GM23248 (cell line): ENCODE data around the gene JPH2. TPM values are rescaled to one million over a fixed set of nuclear protein-coding genes. Genes with fewer than 3 reads are reported as not detected.

ENCODE experiments used
- DNase-seq: peaks from one replicate; pipeline ENCODE4 v3.0.0-alpha.2; 2015
- H2AFZ ChIP-seq: fragments of 200-600 bp; sonication (generic); 2 replicates; pipeline ENCODE4 v1.6.1; 2016; ENCODE audit warnings: antibody characterized with exemption
- H3F3A ChIP-seq: fragments of 200-600 bp; sonication (generic); 2 replicates; pipeline ENCODE4 v1.6.1; 2016; ENCODE audit warnings: mild to moderate bottlenecking, antibody characterized with exemption, mixed run types; ENCODE audit not compliant: insufficient read depth
- H3K27ac ChIP-seq: fragments of 200-600 bp; sonication (generic); 2 replicates; pipeline ENCODE4 v1.5.1; 2016; ENCODE audit warnings: mild to moderate bottlenecking
- H3K27me3 ChIP-seq: fragments of 200-600 bp; sonication (generic); replicated peaks from 2 replicates; pipeline ENCODE4 v1.6.1; 2016; ENCODE audit warnings: mild to moderate bottlenecking; ENCODE audit not compliant: insufficient read depth
- H3K36me3 ChIP-seq: fragments of 200-600 bp; sonication (generic); 2 replicates; pipeline ENCODE4 v1.6.1; 2016; ENCODE audit warnings: low read depth, mild to moderate bottlenecking
- H3K4me1 ChIP-seq: fragments of 200-600 bp; sonication (generic); 2 replicates; pipeline ENCODE4 v1.6.1; 2016; ENCODE audit warnings: mild to moderate bottlenecking; ENCODE audit not compliant: insufficient read depth
- H3K4me2 ChIP-seq: fragments of 200-600 bp; sonication (generic); one replicate; pipeline ENCODE4 v1.6.1; 2016; ENCODE audit warnings: mild to moderate bottlenecking; ENCODE audit not compliant: unreplicated experiment
- H3K4me3 ChIP-seq: fragments of 200-600 bp; sonication (generic); 2 replicates; pipeline ENCODE4 v1.5.1; 2016; ENCODE audit warnings: mild to moderate bottlenecking
- H3K79me2 ChIP-seq: fragments of 200-600 bp; sonication (generic); 2 replicates; pipeline ENCODE4 v1.6.1; 2016; ENCODE audit warnings: mild to moderate bottlenecking; ENCODE audit not compliant: insufficient read depth
- H3K9ac ChIP-seq: fragments of 200-600 bp; sonication (generic); 2 replicates; pipeline ENCODE4 v1.6.1; 2016; ENCODE audit warnings: mild to moderate bottlenecking
- H3K9me2 ChIP-seq: fragments of 200-600 bp; sonication (generic); 2 replicates; pipeline ENCODE4 v1.6.1; 2016; ENCODE audit warnings: mixed run types, mild to moderate bottlenecking, moderate library complexity; ENCODE audit not compliant: insufficient read depth
- H3K9me3 ChIP-seq: fragments of 200-600 bp; sonication (generic); one replicate; pipeline ENCODE4 v1.6.1; 2017; ENCODE audit warnings: low read depth
- H4K20me1 ChIP-seq: fragments of 200-600 bp; sonication (generic); 2 replicates; pipeline ENCODE4 v1.6.0; 2016; ENCODE audit not compliant: insufficient read depth
- EZH2 ChIP-seq: fragments of 200-600 bp; sonication (generic); IDR thresholded peaks from 2 replicates; pipeline ENCODE4 v1.6.1; 2018; ENCODE audit warnings: antibody characterized with exemption, mild to moderate bottlenecking; ENCODE audit not compliant: insufficient read depth, poor library complexity, severe bottlenecking
- EZH2phosphoT487 ChIP-seq: fragments of 200-600 bp; sonication (generic); IDR thresholded peaks from 2 replicates; pipeline ENCODE4 v1.6.1; 2018; ENCODE audit warnings: antibody characterized with exemption, moderate library complexity, mild to moderate bottlenecking, low read depth; ENCODE audit not compliant: insufficient read depth
- WGBS, 2 experiments: methylation state at CpG; one replicate each; pipeline ENCODE4 v1.1.6; 2015 to 2017; ENCODE audit warnings: low lambda C conversion rate in 2 of 2, low coverage in 1 of 2; ENCODE audit errors: missing lambda C conversion rate in 2 of 2; 5-methylcytosine and 5-hydroxymethylcytosine counted together
- in situ Hi-C: fragments of 300-500 bp; cut with MboI; formaldehyde crosslinking; loops from 2 replicates; pipeline ENCODE4 v1.15.0; 2020
- polyA plus RNA-seq: library from polyadenylated mRNA; unstranded; fragments of >200 nt; fragmentation: Nextera tagmentation; extraction: Ambion mirVana; gene quantifications from 2 replicates; pipeline ENCODE4 v1.2.1, GENCODE V29; 2016
- total RNA-seq: library from RNA; depleted of rRNA; stranded (reverse); fragments of >200 nt; shearing (Covaris generic); gene quantifications from 2 replicates; pipeline ENCODE4 v1.2.3, GENCODE V29; 2014

Gene JPH2
- total and polyA plus RNA-seq, 2 experiments from 2014 or later, result 1.8 to 9.7 TPM

- in situ Hi-C loops, result loop anchor here (10.0 kb wide), 2 partner anchors 203 to 353 kb away; partner anchors contain the start of gene FITM2
- Histone ChIP-seq H3K79me2 (no peaks in the 10 kb centered on the region), H3K9me2 (no peaks in the 10 kb centered on the region), H3K4me3 (no peak overlapping the region), H3K36me3 (no peaks in the 10 kb centered on the region), H3K4me1 (no peaks in the 10 kb centered on the region), H3K27me3 (no peaks in the 10 kb centered on the region), H3K9me3 (no peaks in the 10 kb centered on the region), H3K9ac (no peak overlapping the region), H4K20me1 (no peaks in the 10 kb centered on the region), H3F3A (no peaks in the 10 kb centered on the region), H3K27ac (no peak overlapping the region), H2AFZ (no peak overlapping the region), H3K4me2 (no peak overlapping the region)
- WGBS, 2 experiments, result 31 to 48% methylated on average over 6 of the region's 6 CpGs
- no peak for TF ChIP-seq EZH2phosphoT487
- no peak for TF ChIP-seq EZH2
- peak; percentile 15 for DNase-seq
Measured at GRCh38 chr20:44111712-44112335, 75.2 kb downstream of the JPH2 start.

DNA sequence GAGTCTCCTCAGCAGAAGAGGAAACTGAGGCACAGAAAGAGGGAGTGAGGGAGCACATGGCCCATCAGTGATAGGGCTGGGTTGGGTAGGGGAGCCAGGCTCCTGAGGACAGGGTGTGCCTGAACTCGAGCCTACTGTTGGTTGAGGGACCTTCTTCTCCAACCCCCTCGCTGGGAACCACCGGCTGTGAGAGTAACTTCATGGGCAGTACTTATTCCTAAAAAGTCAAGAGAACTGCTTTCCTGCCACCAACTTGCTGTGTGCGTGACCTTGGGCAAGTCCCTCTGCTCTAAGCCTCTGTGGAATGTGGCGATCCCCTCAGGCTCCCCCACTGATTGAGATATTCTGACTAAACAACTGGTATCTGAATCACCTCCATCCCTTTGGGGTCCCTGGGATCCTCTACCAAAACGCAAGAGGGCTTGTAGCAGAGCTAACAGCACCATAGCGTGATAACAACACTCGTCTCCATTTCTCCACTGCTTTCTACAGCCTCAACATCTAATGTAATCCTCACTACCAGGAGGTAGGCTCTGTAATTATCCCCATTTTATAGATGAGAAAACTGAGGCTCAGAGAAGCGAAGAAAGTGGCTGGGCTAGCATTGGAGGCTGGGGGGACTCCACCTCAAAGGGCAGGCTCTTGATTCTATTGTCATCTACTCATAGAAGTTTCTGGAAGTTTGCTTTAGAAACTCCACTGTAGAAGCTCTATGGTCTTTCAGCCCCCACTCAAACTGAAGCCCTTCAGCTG, 76.0 kb downstream of the JPH2 start:
- 65% methylated on average over 9 of the region's 9 CpGs for WGBS, 2 experiments

DNA sequence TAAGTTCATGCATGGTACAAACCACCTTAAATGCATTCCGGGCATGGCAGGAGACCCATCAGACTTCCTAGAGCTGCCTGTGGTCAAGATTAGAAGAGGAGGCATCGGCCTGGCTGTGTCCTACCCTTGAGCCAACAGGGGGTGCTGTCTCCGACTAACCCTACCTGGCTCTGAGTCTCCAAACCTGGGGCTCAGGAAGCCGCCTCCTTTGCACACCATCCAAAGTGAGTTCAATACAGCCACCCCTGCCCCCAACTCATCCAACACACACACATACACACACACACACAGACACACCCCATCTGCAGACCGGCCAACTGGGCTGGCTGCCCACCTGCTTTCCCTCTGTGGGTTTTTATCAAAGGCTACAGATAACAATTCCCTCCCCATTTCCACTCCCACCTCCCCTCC, 77.0 kb downstream of the JPH2 start:
- no peak overlapping the region for H3K4me2 ChIP-seq
- in situ Hi-C loops, result loop anchor here (10.0 kb wide), 2 partner anchors 205 to 355 kb away; partner anchors contain the start of gene FITM2
- H3K36me3 ChIP-seq, result no peaks in the 10 kb centered on the region
- H3K9me3 ChIP-seq, result no peaks in the 10 kb centered on the region
- H2AFZ ChIP-seq, result no peak overlapping the region
- no peak overlapping the region for H3K4me3 ChIP-seq
- WGBS, 2 experiments, result 29 to 39% methylated on average over 5 of the region's 5 CpGs
- H3K9me2 ChIP-seq, result no peaks in the 10 kb centered on the region
- no peak overlapping the region for H3K9ac ChIP-seq
- H3K27me3 ChIP-seq, result no peaks in the 10 kb centered on the region
- DNase-seq, result no peak
- H4K20me1 ChIP-seq, result no peaks in the 10 kb centered on the region
- no peaks in the 10 kb centered on the region for H3K79me2 ChIP-seq
- TF ChIP-seq EZH2phosphoT487 (no peak), EZH2 (no peak)
- H3K4me1 ChIP-seq, result no peaks in the 10 kb centered on the region
- H3K27ac ChIP-seq, result no peak overlapping the region
- no peaks in the 10 kb centered on the region for H3F3A ChIP-seq

More for the DNA sequence above, 76.0 kb downstream of the JPH2 start:
- H2AFZ ChIP-seq, result no peak overlapping the region
- no peaks in the 10 kb centered on the region for H4K20me1 ChIP-seq
- H3F3A ChIP-seq, result no peaks in the 10 kb centered on the region
- H3K27me3 ChIP-seq, result no peaks in the 10 kb centered on the region
- in situ Hi-C loops, result loop anchor here (10.0 kb wide), 2 partner anchors 204 to 354 kb away; partner anchors contain the start of gene FITM2
- no peaks in the 10 kb centered on the region for H3K79me2 ChIP-seq
- no peak overlapping the region for H3K4me2 ChIP-seq
- no peak overlapping the region for H3K4me3 ChIP-seq
- no peaks in the 10 kb centered on the region for H3K4me1 ChIP-seq
- DNase-seq, result no peak
- no peak overlapping the region for H3K9ac ChIP-seq
- no peak overlapping the region for H3K27ac ChIP-seq
- H3K36me3 ChIP-seq, result no peaks in the 10 kb centered on the region
- no peak for TF ChIP-seq EZH2
- TF ChIP-seq EZH2phosphoT487, result no peak
- no peaks in the 10 kb centered on the region for H3K9me2 ChIP-seq
- no peaks in the 10 kb centered on the region for H3K9me3 ChIP-seq

- H3K9ac ChIP-seq, result no peak overlapping the region
- peaks cover 6% of the 10 kb centered on the region for H3K9me3 ChIP-seq
- DNase-seq, result no peak
- no peak overlapping the region for H2AFZ ChIP-seq
- no peaks in the 10 kb centered on the region for H3F3A ChIP-seq
- no peak overlapping the region for H3K4me3 ChIP-seq
- WGBS, 2 experiments, result 66% methylated on average over 5 of the region's 5 CpGs
- no peak overlapping the region for H3K27ac ChIP-seq
- no peak for TF ChIP-seq EZH2
- TF ChIP-seq EZH2phosphoT487, result no peak
- H3K79me2 ChIP-seq, result no peaks in the 10 kb centered on the region
- H3K27me3 ChIP-seq, result no peaks in the 10 kb centered on the region; the same call in 1 of the 2 replicates
- no peaks in the 10 kb centered on the region for H3K36me3 ChIP-seq
- no peak overlapping the region for H3K4me2 ChIP-seq
- H3K9me2 ChIP-seq, result no peaks in the 10 kb centered on the region
- H3K4me1 ChIP-seq, result no peaks in the 10 kb centered on the region
- in situ Hi-C loops, result no loop called here
- H4K20me1 ChIP-seq, result no peaks in the 10 kb centered on the region
Measured at GRCh38 chr20:44106615-44107014, 80.4 kb downstream of the JPH2 start.
